ENCODE measurements around the gene RNF141.
A peak's percentile ranks its signal among the peaks of the same experiment; 100 is the strongest.

RNF141 gene

GRCh38 chr11:10561947-10562346 lies 21.0 kb upstream of the RNF141 start:
- H2AFZ ChIP-seq (ENCODE audit: low read depth, low read length) = no peak overlapping the region
- H3K36me3 ChIP-seq (ENCODE audit: control insufficient read depth in 1 of 2, insufficient read depth in 2 of 2, low read depth in 1 of 2, low read length in 2 of 2) = no peaks in the 10 kb centered on the region
- no peak overlapping the region for H3K14ac ChIP-seq (ENCODE audit: low read length in 2 of 2)
- no peaks in the 10 kb centered on the region for H3K27me3 ChIP-seq (ENCODE audit: control insufficient read depth in 1 of 2, insufficient read depth in 1 of 2, low read length in 2 of 2)
- no peak overlapping the region for H3K4me3 ChIP-seq (ENCODE audit: insufficient read depth in 1 of 2, low read depth in 1 of 2, low read length in 2 of 2)
- no peaks in the 10 kb centered on the region for H3K4me1 ChIP-seq (ENCODE audit: control insufficient read depth, insufficient read depth, low read depth, low read length)
- H4K91ac ChIP-seq (ENCODE audit: low read length) = no peak overlapping the region
- H3K79me1 ChIP-seq (replicated peaks; ENCODE audit: low read length, poor library complexity, severe bottlenecking) = no peaks in the 10 kb centered on the region
- H3K23ac ChIP-seq (ENCODE audit: low read length in 2 of 2) = no peak overlapping the region
- DNase-seq = no peak
- H3K4me2 ChIP-seq (ENCODE audit: low read length, poor library complexity, severe bottlenecking) = no peak overlapping the region
- WGBS = 100% methylated on average over 1 of the region's 1 CpG
- H2BK120ac ChIP-seq (ENCODE audit: low read depth, low read length) = no peak overlapping the region
- no peak overlapping the region for H2BK15ac ChIP-seq (ENCODE audit: low read depth, poor library complexity, severe bottlenecking)
- H3K9ac ChIP-seq (ENCODE audit: low read length) = no peak overlapping the region
- H2BK5ac ChIP-seq (ENCODE audit: low read depth, low read length, poor library complexity, severe bottlenecking) = no peak overlapping the region
- no peak overlapping the region for H3K27ac ChIP-seq (ENCODE audit: low read length, poor library complexity, severe bottlenecking)
- no peaks in the 10 kb centered on the region for H3K9me3 ChIP-seq (ENCODE audit: control insufficient read depth, low read length)
- H4K8ac ChIP-seq (ENCODE audit: low read length) = no peak overlapping the region
- no peak overlapping the region for H3K18ac ChIP-seq (ENCODE audit: low read depth in 1 of 2, low read length in 2 of 2)
- H2BK12ac ChIP-seq (ENCODE audit: low read length in 2 of 2) = peak overlapping the region in 1 of 2 experiments; percentile 79
- no peak overlapping the region for H2AK5ac ChIP-seq (ENCODE audit: low read length, severe bottlenecking)
- no peak overlapping the region for H3K4ac ChIP-seq (ENCODE audit: low read depth in 1 of 2, low read length in 2 of 2)

GRCh38 chr11:10561043-10561818 lies 20.2 kb upstream of the RNF141 start:
- no peaks in the 10 kb centered on the region for H3K27me3 ChIP-seq (ENCODE audit: control insufficient read depth in 1 of 2, insufficient read depth in 1 of 2, low read length in 2 of 2)
- no peaks in the 10 kb centered on the region for H3K4me1 ChIP-seq (ENCODE audit: control insufficient read depth, insufficient read depth, low read depth, low read length)
- no peak overlapping the region for H3K4me3 ChIP-seq (ENCODE audit: insufficient read depth in 1 of 2, low read depth in 1 of 2, low read length in 2 of 2)
- no peak overlapping the region for H3K4ac ChIP-seq (ENCODE audit: low read depth in 1 of 2, low read length in 2 of 2)
- H3K9me3 ChIP-seq (ENCODE audit: control insufficient read depth, low read length) = no peaks in the 10 kb centered on the region
- H3K79me1 ChIP-seq (replicated peaks; ENCODE audit: low read length, poor library complexity, severe bottlenecking) = no peaks in the 10 kb centered on the region
- no peak overlapping the region for H3K18ac ChIP-seq (ENCODE audit: low read depth in 1 of 2, low read length in 2 of 2)
- no peak overlapping the region for H3K23ac ChIP-seq (ENCODE audit: low read length in 2 of 2)
- H2AK5ac ChIP-seq (ENCODE audit: low read length, severe bottlenecking) = no peak overlapping the region
- no peak overlapping the region for H3K9ac ChIP-seq (ENCODE audit: low read length)
- no peak overlapping the region for H2BK120ac ChIP-seq (ENCODE audit: low read depth, low read length)
- no peak overlapping the region for H3K4me2 ChIP-seq (ENCODE audit: low read length, poor library complexity, severe bottlenecking)
- no peak overlapping the region for H3K27ac ChIP-seq (ENCODE audit: low read length, poor library complexity, severe bottlenecking)
- no peak overlapping the region for H2BK5ac ChIP-seq (ENCODE audit: low read depth, low read length, poor library complexity, severe bottlenecking)
- no peak overlapping the region for H2BK15ac ChIP-seq (ENCODE audit: low read depth, poor library complexity, severe bottlenecking)
- no peak for DNase-seq
- no peak overlapping the region for H4K91ac ChIP-seq (ENCODE audit: low read length)
- H2AFZ ChIP-seq (ENCODE audit: low read depth, low read length) = no peak overlapping the region
- WGBS = 82% methylated on average over 2 of the region's 3 CpGs
- no peak overlapping the region for H2BK12ac ChIP-seq (ENCODE audit: low read length in 2 of 2)
- no peak overlapping the region for H4K8ac ChIP-seq (ENCODE audit: low read length)
- H3K14ac ChIP-seq (ENCODE audit: low read length in 2 of 2) = no peak overlapping the region
- H3K36me3 ChIP-seq (ENCODE audit: control insufficient read depth in 1 of 2, insufficient read depth in 2 of 2, low read depth in 1 of 2, low read length in 2 of 2) = no peaks in the 10 kb centered on the region

- 94% methylated on average over 2 of the region's 3 CpGs for WGBS
- H4K8ac ChIP-seq (ENCODE audit: low read length) = no peak overlapping the region
These were observed 17.3 kb upstream of the RNF141 start for GRCh38 chr11:10558288-10558687.

GRCh38 chr11:10556590-10556989 lies 15.6 kb upstream of the RNF141 start:
- H2BK15ac ChIP-seq (ENCODE audit: low read depth, poor library complexity, severe bottlenecking) = no peak overlapping the region
- no peak overlapping the region for H3K4me3 ChIP-seq (ENCODE audit: insufficient read depth in 1 of 2, low read depth in 1 of 2, low read length in 2 of 2)
- no peak overlapping the region for H3K4ac ChIP-seq (ENCODE audit: low read depth in 1 of 2, low read length in 2 of 2)
- no peak overlapping the region for H2BK120ac ChIP-seq (ENCODE audit: low read depth, low read length)
- no peak overlapping the region for H3K18ac ChIP-seq (ENCODE audit: low read depth in 1 of 2, low read length in 2 of 2)
- WGBS = no CpG with 5 or more reads among the region's 1 CpG
- H2BK5ac ChIP-seq (ENCODE audit: low read depth, low read length, poor library complexity, severe bottlenecking) = no peak overlapping the region
- no peak overlapping the region for H2AK5ac ChIP-seq (ENCODE audit: low read length, severe bottlenecking)
- no peaks in the 10 kb centered on the region for H3K27me3 ChIP-seq (ENCODE audit: control insufficient read depth in 1 of 2, insufficient read depth in 1 of 2, low read length in 2 of 2)
- no peak overlapping the region for H3K14ac ChIP-seq (ENCODE audit: low read length in 2 of 2)
- H2BK12ac ChIP-seq (ENCODE audit: low read length in 2 of 2) = no peak overlapping the region
- H3K36me3 ChIP-seq (ENCODE audit: control insufficient read depth in 1 of 2, insufficient read depth in 2 of 2, low read depth in 1 of 2, low read length in 2 of 2) = no peaks in the 10 kb centered on the region
- no peak overlapping the region for H3K23ac ChIP-seq (ENCODE audit: low read length in 2 of 2)
- no peak overlapping the region for H3K9ac ChIP-seq (ENCODE audit: low read length)
- H2AFZ ChIP-seq (ENCODE audit: low read depth, low read length) = no peak overlapping the region
- no peak overlapping the region for H3K27ac ChIP-seq (ENCODE audit: low read length, poor library complexity, severe bottlenecking)
- H4K91ac ChIP-seq (ENCODE audit: low read length) = no peak overlapping the region
- H3K9me3 ChIP-seq (ENCODE audit: control insufficient read depth, low read length) = no peaks in the 10 kb centered on the region
- H4K8ac ChIP-seq (ENCODE audit: low read length) = no peak overlapping the region
- no peaks in the 10 kb centered on the region for H3K4me1 ChIP-seq (ENCODE audit: control insufficient read depth, insufficient read depth, low read depth, low read length)
- DNase-seq = no peak
- no peaks in the 10 kb centered on the region for H3K79me1 ChIP-seq (replicated peaks; ENCODE audit: low read length, poor library complexity, severe bottlenecking)
- no peak overlapping the region for H3K4me2 ChIP-seq (ENCODE audit: low read length, poor library complexity, severe bottlenecking)

More at GRCh38 chr11:10558288-10558687, 17.3 kb upstream of the RNF141 start:
- no peak for DNase-seq
- Histone ChIP-seq H3K79me1 (replicated peaks; ENCODE audit: low read length, poor library complexity, severe bottlenecking) (no peaks in the 10 kb centered on the region), H3K14ac (ENCODE audit: low read length in 2 of 2) (no peak overlapping the region), H2BK12ac (ENCODE audit: low read length in 2 of 2) (no peak overlapping the region), H3K4me3 (ENCODE audit: insufficient read depth in 1 of 2, low read depth in 1 of 2, low read length in 2 of 2) (no peak overlapping the region), H2BK5ac (ENCODE audit: low read depth, low read length, poor library complexity, severe bottlenecking) (no peak overlapping the region), H3K18ac (ENCODE audit: low read depth in 1 of 2, low read length in 2 of 2) (no peak overlapping the region), H3K9ac (ENCODE audit: low read length) (no peak overlapping the region), H3K4ac (ENCODE audit: low read depth in 1 of 2, low read length in 2 of 2) (no peak overlapping the region), H3K27ac (ENCODE audit: low read length, poor library complexity, severe bottlenecking) (no peak overlapping the region), H4K91ac (ENCODE audit: low read length) (no peak overlapping the region), H3K9me3 (ENCODE audit: control insufficient read depth, low read length) (no peaks in the 10 kb centered on the region), H2AFZ (ENCODE audit: low read depth, low read length) (no peak overlapping the region), H3K36me3 (ENCODE audit: control insufficient read depth in 1 of 2, insufficient read depth in 2 of 2, low read depth in 1 of 2, low read length in 2 of 2) (no peaks in the 10 kb centered on the region), H2BK15ac (ENCODE audit: low read depth, poor library complexity, severe bottlenecking) (no peak overlapping the region), H3K4me1 (ENCODE audit: control insufficient read depth, insufficient read depth, low read depth, low read length) (no peaks in the 10 kb centered on the region), H3K4me2 (ENCODE audit: low read length, poor library complexity, severe bottlenecking) (no peak overlapping the region), H3K27me3 (ENCODE audit: control insufficient read depth in 1 of 2, insufficient read depth in 1 of 2, low read length in 2 of 2) (no peaks in the 10 kb centered on the region), H3K23ac (ENCODE audit: low read length in 2 of 2) (no peak overlapping the region), H2BK120ac (ENCODE audit: low read depth, low read length) (no peak overlapping the region), H2AK5ac (ENCODE audit: low read length, severe bottlenecking) (no peak overlapping the region)

Data from mesenchymal stem cell (in vitro differentiated cells and primary cell).